Spleen (tissue), 11 donors: ENCODE measurements around the gene OR4F15. TPM values are rescaled to one million over a fixed set of nuclear protein-coding genes. Genes with fewer than 3 reads are reported as not detected.
"Not testable (repeated sequence)": the region's sequence is repeated elsewhere in the genome, so short reads cannot be mapped to it uniquely, and the experiment has no call there.

Experiments
- DNase-seq: peaks from one replicate; pipeline ENCODE4 v3.0.0-alpha.2; 2020
- H3K27ac ChIP-seq, 8 donors: fragments of 200-600 bp; sonication (generic) in 7 of 8; 1 replicate in 4 of 8; 2 replicates in 4 of 8; pipeline versions ENCODE4 v1.5.0 to v1.8.0; 2016 to 2021; ENCODE audit warnings: inconsistent platforms in 4 of 8, mild to moderate bottlenecking in 4 of 8, moderate library complexity in 1 of 8
- H3K27me3 ChIP-seq, 7 donors: fragments of 200-600 bp; sonication (generic) in 6 of 7; replicated peaks in 1 of 7; 1 replicate in 4 of 7; 2 replicates in 3 of 7; pipeline versions ENCODE4 v1.5.0 to v1.8.0; 2016 to 2021; ENCODE audit warnings: inconsistent platforms in 3 of 7, mild to moderate bottlenecking in 1 of 7
- H3K36me3 ChIP-seq, 6 donors: fragments of 200-600 bp; sonication (generic) in 5 of 6; 1 replicate in 4 of 6; 2 replicates in 2 of 6; pipeline versions ENCODE4 v1.5.0 to v1.8.0; 2016 to 2021; ENCODE audit warnings: inconsistent platforms in 2 of 6
- H3K4me1 ChIP-seq, 6 donors: fragments of 200-600 bp; sonication (generic) in 5 of 6; 1 replicate in 3 of 6; 2 replicates in 3 of 6; pipeline versions ENCODE4 v1.5.0 to v1.8.0; 2016 to 2021; ENCODE audit warnings: inconsistent platforms in 3 of 6
- H3K4me3 ChIP-seq, 8 donors: fragments of 200-600 bp; sonication (generic) in 7 of 8; 1 replicate in 4 of 8; 2 replicates in 4 of 8; pipeline versions ENCODE4 v1.5.0 to v1.8.0; 2016 to 2021; ENCODE audit warnings: inconsistent platforms in 4 of 8, mild to moderate bottlenecking in 4 of 8, moderate library complexity in 2 of 8
- H3K9me3 ChIP-seq, 8 donors: fragments of 200-600 bp; sonication (generic) in 7 of 8; 1 replicate in 4 of 8; 2 replicates in 4 of 8; pipeline versions ENCODE4 v1.5.0 to v1.8.0; 2016 to 2021; ENCODE audit warnings: inconsistent platforms in 4 of 8
- CTCF ChIP-seq, 11 experiments: fragments of 200-600 bp in 7 of 11; fragments of 450-650 bp in 4 of 11; sonication (generic) in 4 of 11; IDR thresholded peaks in 8 of 11; conservative IDR thresholded peaks in 3 of 11; 1 replicate in 7 of 11; 2 replicates in 4 of 11; pipeline versions ENCODE4 v1.4.0 to v1.8.0; 2016 to 2021; ENCODE audit warnings: antibody characterized with exemption in 11 of 11, inconsistent platforms in 4 of 11, mild to moderate bottlenecking in 1 of 11
- POLR2A ChIP-seq, 3 donors: fragments of 450-650 bp; IDR thresholded peaks; one replicate each; pipeline ENCODE4 v1.5.1; 2017; ENCODE audit warnings: antibody characterized with exemption in 3 of 3, mild to moderate bottlenecking in 1 of 3
- POLR2AphosphoS5 ChIP-seq, 3 donors: sonication (generic); formaldehyde crosslinking; IDR thresholded peaks; one replicate each; pipeline ENCODE4 v1.5.1; 2017; ENCODE audit warnings: antibody characterized with exemption in 3 of 3
- WGBS, 5 donors: extraction: QIAGEN DNeasy Blood & Tissue Kit in 3 of 5; methylation state at CpG; one replicate each; pipeline versions ENCODE4 v1.1.5 to v1.1.7; 2013 to 2018; 5-methylcytosine and 5-hydroxymethylcytosine counted together
- intact Hi-C: fragments of 100-400 bp; cut with DNase I; formaldehyde crosslinking; loops from one replicate; pipeline ENCODE4 v1.15.0; 2023; ENCODE audit warnings: low total_unique reads
- polyA plus RNA-seq, 3 donors: library from polyadenylated mRNA; stranded (reverse); fragments of 200-250 nt; gene quantifications; one replicate each; pipeline ENCODE4 v1.2.1, GENCODE V29; 2013
- total RNA-seq, 7 donors: library from RNA; depleted of rRNA in 3 of 7; stranded (reverse); fragments of >200 nt in 3 of 7; fragmentation: NEBNext Ultra II Directional in 4 of 7; extraction: Animal tissue kit (Norgen Biotek cat#: 25700) in 4 of 7; gene quantifications; one replicate each; pipeline versions ENCODE4 v1.1.0 to v1.2.1, GENCODE V29; 2016 to 2021
- donor health status: healthy with polysubstance abuse.
- donor health status: DM: no; HTN: no; CAD: no; lungs with moderate emphysema.
- donor health status: DM: no; HTN: no; CAD: no.
- donor health status: Bipolar disorder and iron deficiency.
- donor health status: healthy.
- donor health status: DM: no; HTN: no; CAD: no.
- donor health status: DM: yes; HTN: yes; CAD: no.

Gene OR4F15
- total and polyA plus RNA-seq, 10 donors, result not detected

DNA sequence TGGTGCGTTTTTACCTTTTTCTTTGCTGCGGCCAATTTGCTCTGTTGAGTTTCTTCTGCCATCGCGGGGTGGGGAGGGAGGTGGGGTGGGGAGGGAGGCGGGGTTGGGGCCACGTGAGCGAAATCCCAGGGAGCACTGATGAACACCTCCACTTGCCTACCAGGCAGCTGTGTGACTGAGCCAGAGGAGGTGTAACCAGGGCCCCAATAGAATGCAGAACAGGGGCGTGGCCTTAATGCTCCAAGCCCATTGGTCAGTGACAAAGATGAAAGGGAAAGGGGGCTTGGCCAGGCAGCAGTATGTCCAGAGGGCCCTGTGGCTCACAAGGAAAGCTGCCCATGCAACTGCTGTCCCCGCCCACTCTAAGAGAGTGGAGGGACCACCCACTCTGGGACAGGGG, 30.1 kb upstream of the OR4F15 start:
- Histone ChIP-seq H3K4me1 (no peaks in the 10 kb centered on the region), H3K27ac (no peak overlapping the region), H3K27me3 (peaks cover 0 to 9% (median 0%) of the 10 kb centered on the region in 7 donors), H3K4me3 (no peak overlapping the region), H3K9me3 (no peaks in the 10 kb centered on the region), H3K36me3 (no peaks in the 10 kb centered on the region)
- WGBS, 5 donors, result 79 to 93% (median 86%) methylated on average over 8 to 9 of the region's 9 CpGs
- TF ChIP-seq POLR2A (IDR thresholded peaks at IDR 0.05), result no peak
- no peak for TF ChIP-seq POLR2AphosphoS5 (IDR thresholded peaks at IDR 0.05)
- no peak for TF ChIP-seq CTCF (IDR thresholded peaks at IDR 0.05 in 8 of 11, conservative IDR thresholded peaks at IDR 0.05 in 3 of 11)
- intact Hi-C loops, result no loop called here
- DNase-seq, result no peak

- no peak overlapping the region for H3K4me3 ChIP-seq
- H3K36me3 ChIP-seq, result no peaks in the 10 kb centered on the region
- no peaks in the 10 kb centered on the region for H3K9me3 ChIP-seq
- no peak for DNase-seq
- H3K27ac ChIP-seq, result no peak overlapping the region
- TF ChIP-seq CTCF (IDR thresholded peaks at IDR 0.05 in 8 of 11, conservative IDR thresholded peaks at IDR 0.05 in 3 of 11) (no peak), POLR2AphosphoS5 (IDR thresholded peaks at IDR 0.05) (no peak), POLR2A (IDR thresholded peaks at IDR 0.05) (no peak)
- no peaks in the 10 kb centered on the region for H3K4me1 ChIP-seq
- peaks cover 0 to 9% (median 0%) of the 10 kb centered on the region in 7 donors for H3K27me3 ChIP-seq
- WGBS, 5 donors, result 33 to 71% (median 62%) methylated on average over 2 of the region's 2 CpGs
- intact Hi-C loops, result no loop called here
Measured at GRCh38 chr15:101784644-101785043, 27.4 kb upstream of the OR4F15 start.

GRCh38 chr15:101786422-101786821, 25.6 kb upstream of the OR4F15 start:
- H3K36me3 ChIP-seq, intact Hi-C loops, DNase-seq, H3K9me3 ChIP-seq, H3K4me3 ChIP-seq, H3K4me1 ChIP-seq, H3K27ac ChIP-seq, H3K27me3 ChIP-seq: not testable (repeated sequence)
- 64 to 76% (median 69%) methylated on average over 2 of the region's 2 CpGs for WGBS, 5 donors

DNA sequence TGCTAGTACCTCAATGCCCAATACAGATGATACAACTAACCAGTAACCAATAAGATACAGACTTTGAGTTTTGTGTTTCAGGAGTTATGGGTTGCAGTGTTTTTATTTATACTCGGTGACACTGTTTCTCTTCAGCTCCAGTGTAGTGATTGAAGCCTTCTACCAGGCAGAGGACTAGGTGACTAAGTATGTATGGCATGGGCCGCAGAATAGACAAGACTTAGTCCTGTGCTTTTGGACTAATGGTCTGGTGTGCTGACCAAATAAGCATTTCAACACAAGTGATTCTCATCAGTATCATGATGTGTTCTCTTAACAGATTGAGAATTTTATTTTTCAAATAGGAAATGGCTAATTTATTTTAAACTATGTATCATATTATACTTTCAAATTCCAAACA, 24.0 kb upstream of the OR4F15 start:
- H3K27ac ChIP-seq, H3K36me3 ChIP-seq, H3K4me1 ChIP-seq, DNase-seq, H3K4me3 ChIP-seq, intact Hi-C loops, H3K27me3 ChIP-seq, H3K9me3 ChIP-seq: not testable (repeated sequence)
- 80 to 92% (median 90%) methylated on average over 2 of the region's 2 CpGs for WGBS, 5 donors

GRCh38 chr15:101788503-101789269, 23.3 kb upstream of the OR4F15 start:
- H3K9me3 ChIP-seq, DNase-seq, H3K27me3 ChIP-seq, H3K36me3 ChIP-seq, H3K4me3 ChIP-seq, H3K4me1 ChIP-seq, intact Hi-C loops, H3K27ac ChIP-seq: not testable (repeated sequence)
- 70 to 90% (median 77%) methylated on average over 5 of the region's 5 CpGs for WGBS, 5 donors

DNA sequence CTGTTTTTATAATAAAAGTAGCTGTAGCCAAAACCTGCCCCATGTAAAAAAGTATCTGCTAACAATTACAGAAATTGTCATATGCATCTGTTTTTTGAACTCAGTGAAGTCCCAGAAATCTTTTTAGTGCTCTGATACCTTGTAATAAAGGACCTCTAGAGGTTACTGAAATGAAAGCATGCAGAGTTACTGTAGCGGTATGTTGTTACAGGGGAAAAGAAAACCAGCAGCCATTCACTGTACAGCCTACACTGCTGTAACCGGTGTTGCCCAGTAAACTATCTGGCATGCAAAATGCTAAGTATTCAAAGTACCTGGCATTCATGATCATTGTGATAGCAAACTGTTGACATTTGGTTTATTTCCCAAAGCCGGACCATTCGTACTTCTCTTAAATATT, 21.3 kb upstream of the OR4F15 start:
- H3K27ac ChIP-seq, H3K36me3 ChIP-seq, H3K4me3 ChIP-seq, intact Hi-C loops, H3K9me3 ChIP-seq, DNase-seq, H3K4me1 ChIP-seq: not testable (repeated sequence)
- H3K27me3 ChIP-seq, result peaks cover 0 to 10% (median 0%) of the 10 kb centered on the region in 7 donors
- 78 to 93% (median 86%) methylated on average over 1 to 3 of the region's 4 CpGs; no CpG with 5 or more reads in 1 of the 5 donors for WGBS, 5 donors

GRCh38 chr15:101793981-101794380, 18.0 kb upstream of the OR4F15 start:
- H3K36me3 ChIP-seq, DNase-seq, intact Hi-C loops, H3K9me3 ChIP-seq, H3K27ac ChIP-seq, H3K4me1 ChIP-seq, H3K4me3 ChIP-seq: not testable (repeated sequence)
- 74 to 83% (median 79%) methylated on average over 7 of the region's 7 CpGs for WGBS, 5 donors
- peaks cover 0 to 10% (median 0%) of the 10 kb centered on the region in 7 donors for H3K27me3 ChIP-seq
